Natural killer cell treated with Interleukin-12 subunit alpha and Interleukin-12 subunit beta and Interleukin-15 and Interleukin-18, amount 100 ng/mL, for 72 hours (primary cell): ENCODE measurements around the gene GABRP. TPM values are rescaled to one million over a fixed set of nuclear protein-coding genes. Genes with fewer than 3 reads are reported as not detected.
"Not testable (repeated sequence)": the region's sequence is repeated elsewhere in the genome, so short reads cannot be mapped to it uniquely, and the experiment has no call there.

Source experiments
- ATAC-seq, 2 donors: fragments of 150-1000 bp; cut with Tn5 transposase in 1 of 2; sonication (Bioruptor Pico), chemical (Tn5 transposase) in 1 of 2; 2 replicates each; pipeline ENCODE4 v1.10.0; 2021
- DNase-seq: peaks from one replicate; pipeline ENCODE4 v3.0.0; 2022; ENCODE audit warnings: low spot score
- H3K27ac Mint-ChIP-seq, 2 donors: 1 replicate in 1 of 2; 2 replicates in 1 of 2; pipeline ENCODE4 v1.8.0; 2022; ENCODE audit warnings: mixed read lengths in 2 of 2, mild to moderate bottlenecking in 1 of 2, moderate library complexity in 1 of 2
- H3K27me3 Mint-ChIP-seq, 2 donors: 1 replicate in 1 of 2; 2 replicates in 1 of 2; pipeline ENCODE4 v1.8.0; 2022; ENCODE audit warnings: mixed read lengths in 2 of 2
- H3K36me3 Mint-ChIP-seq: one replicate; pipeline ENCODE4 v1.8.0; 2022; ENCODE audit warnings: mixed read lengths
- H3K4me1 Mint-ChIP-seq, 2 donors: 1 replicate in 1 of 2; 2 replicates in 1 of 2; pipeline ENCODE4 v1.8.0; 2022; ENCODE audit warnings: low read depth in 2 of 2, mixed read lengths in 2 of 2, mild to moderate bottlenecking in 1 of 2
- H3K4me3 Mint-ChIP-seq: one replicate; pipeline ENCODE4 v1.8.0; 2022; ENCODE audit warnings: mixed read lengths
- H3K9me3 Mint-ChIP-seq: 2 replicates; pipeline ENCODE4 v1.8.0; 2022; ENCODE audit warnings: mixed read lengths
- total RNA-seq, 2 donors: library from RNA; stranded (reverse); gene quantifications; one replicate each; pipeline ENCODE4 v1.2.3, GENCODE V29; 2022

GABRP gene
- total RNA-seq, 2 donors from 2014 or later, result not detected

DNA sequence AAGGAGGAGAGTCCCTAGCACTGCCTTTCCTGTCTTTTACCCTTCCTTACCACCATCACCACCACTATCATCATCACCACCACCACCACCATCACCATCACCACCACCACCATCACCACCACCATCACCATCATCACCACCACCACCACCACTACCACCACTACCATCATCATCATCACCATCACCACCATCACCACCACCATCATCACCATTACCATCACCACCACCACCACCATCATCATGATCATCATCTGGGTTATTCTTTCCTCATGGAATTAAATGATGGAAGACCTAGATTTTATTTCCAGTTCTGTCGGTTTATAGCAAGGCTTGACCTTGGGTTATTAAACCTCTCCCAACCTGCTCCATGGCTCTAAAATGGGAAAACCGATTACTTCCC lies 50.5 kb downstream of the GABRP start:
- not testable (repeated sequence) for H3K4me3 Mint-ChIP-seq, ATAC-seq, H3K4me1 Mint-ChIP-seq, DNase-seq, H3K9me3 Mint-ChIP-seq, H3K36me3 Mint-ChIP-seq, H3K27me3 Mint-ChIP-seq
- H3K27ac Mint-ChIP-seq, result peak overlapping the region in 1 of 2 donors; percentile 31

DNA sequence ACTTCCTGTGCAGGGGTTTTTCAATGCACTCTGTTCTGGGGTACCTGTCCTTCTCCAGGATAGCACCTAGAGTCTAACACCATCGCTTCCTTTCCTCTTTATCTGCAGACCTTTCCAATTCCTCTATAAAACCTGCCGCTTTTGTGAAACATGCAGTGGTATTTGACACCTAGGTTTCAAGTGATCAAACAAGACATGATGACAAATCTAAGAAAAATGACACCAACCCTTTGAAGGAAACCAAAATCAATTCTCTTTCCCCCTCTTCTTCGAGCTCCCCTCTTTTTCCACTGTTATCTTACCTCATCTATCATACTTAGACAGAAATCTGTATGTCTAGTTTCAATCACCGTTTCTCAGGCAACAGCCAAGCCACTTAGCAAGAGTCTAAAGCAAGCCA lies 52.7 kb downstream of the GABRP start:
- no peak overlapping the region for H3K27ac Mint-ChIP-seq
- H3K36me3 Mint-ChIP-seq, result peaks cover 6% of the 10 kb centered on the region
- H3K4me3 Mint-ChIP-seq, result no peak overlapping the region
- DNase-seq, result no peak
- H3K27me3 Mint-ChIP-seq, result peaks cover 7% of the 10 kb centered on the region in 2 donors
- H3K4me1 Mint-ChIP-seq, result no peaks in the 10 kb centered on the region
- H3K9me3 Mint-ChIP-seq, result peaks cover 4% of the 10 kb centered on the region
- ATAC-seq, result no peak

DNA sequence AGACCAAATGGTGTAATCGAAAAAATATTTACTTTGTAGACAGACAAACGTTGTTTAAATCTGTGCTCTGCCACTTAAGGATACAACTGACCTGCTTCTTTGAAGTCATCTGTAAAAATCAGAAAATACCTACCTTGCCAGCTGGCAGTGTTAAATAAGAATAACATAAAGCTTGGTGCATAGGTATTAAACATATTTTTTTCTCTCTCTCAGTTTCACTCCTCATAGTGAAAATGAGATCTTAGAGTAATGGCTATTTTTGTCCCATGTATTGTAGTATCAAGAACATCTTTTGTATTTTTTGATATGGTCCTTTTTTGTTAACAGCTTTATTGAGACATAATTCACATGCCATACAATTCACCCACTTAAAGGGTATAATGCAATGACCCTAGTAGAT lies 60.3 kb downstream of the GABRP start:
- DNase-seq, result no peak
- Mint-ChIP-seq H3K4me3 (no peak overlapping the region), H3K4me1 (no peaks in the 10 kb centered on the region), H3K27me3 (peaks cover 10 to 38% of the 10 kb centered on the region in 2 donors), H3K36me3 (no peaks in the 10 kb centered on the region), H3K9me3 (no peaks in the 10 kb centered on the region), H3K27ac (no peak overlapping the region)
- ATAC-seq, result no peak

DNA sequence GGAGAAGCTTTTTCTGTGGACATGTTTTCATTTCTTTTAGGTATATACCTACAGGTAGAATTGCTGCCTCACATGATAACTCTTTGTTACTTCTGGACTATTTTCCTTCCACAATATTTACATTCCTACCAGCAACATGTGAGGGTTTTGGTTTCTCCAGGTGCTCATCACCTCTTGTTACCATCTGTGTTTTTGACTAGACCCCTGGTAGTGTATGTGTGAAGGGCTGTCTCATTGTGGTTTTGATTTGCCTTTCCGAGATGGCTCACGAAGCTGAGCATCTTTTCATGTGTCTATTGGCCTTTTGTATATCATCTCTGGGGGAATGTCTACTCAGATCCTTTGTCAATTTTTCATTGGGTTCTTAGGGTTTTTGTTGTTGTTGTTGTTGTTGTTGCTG lies 61.1 kb downstream of the GABRP start:
- no peaks in the 10 kb centered on the region for H3K36me3 Mint-ChIP-seq
- ATAC-seq (no peak), DNase-seq (no peak)
- no peak overlapping the region for H3K27ac Mint-ChIP-seq
- no peaks in the 10 kb centered on the region for H3K9me3 Mint-ChIP-seq
- peaks cover 10 to 39% of the 10 kb centered on the region in 2 donors for H3K27me3 Mint-ChIP-seq
- no peak overlapping the region for H3K4me3 Mint-ChIP-seq
- no peaks in the 10 kb centered on the region for H3K4me1 Mint-ChIP-seq

DNA sequence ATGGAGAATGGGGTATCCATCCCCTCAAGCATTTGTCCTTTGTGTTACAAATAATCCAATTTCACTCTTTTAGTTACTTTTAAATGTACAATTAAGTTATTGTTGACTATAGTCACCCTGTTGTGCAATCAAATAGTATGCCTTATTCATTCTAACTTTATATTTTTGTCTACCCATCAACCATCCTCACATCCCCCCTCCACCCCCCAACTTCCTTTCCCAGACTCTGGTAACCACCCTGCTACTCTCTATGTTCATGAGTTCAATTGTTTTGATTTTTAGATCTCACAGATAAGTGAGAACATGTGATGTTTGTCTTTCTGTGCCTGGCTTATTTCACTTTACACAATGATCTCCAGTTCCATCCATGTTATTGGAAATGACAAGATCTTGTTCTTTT lies 62.9 kb downstream of the GABRP start:
- Mint-ChIP-seq H3K9me3 (no peaks in the 10 kb centered on the region), H3K36me3 (no peaks in the 10 kb centered on the region), H3K27ac (no peak overlapping the region), H3K4me1 (no peaks in the 10 kb centered on the region), H3K27me3 (peaks cover 13 to 40% of the 10 kb centered on the region in 2 donors), H3K4me3 (no peak overlapping the region)
- DNase-seq (no peak), ATAC-seq (no peak)

DNA sequence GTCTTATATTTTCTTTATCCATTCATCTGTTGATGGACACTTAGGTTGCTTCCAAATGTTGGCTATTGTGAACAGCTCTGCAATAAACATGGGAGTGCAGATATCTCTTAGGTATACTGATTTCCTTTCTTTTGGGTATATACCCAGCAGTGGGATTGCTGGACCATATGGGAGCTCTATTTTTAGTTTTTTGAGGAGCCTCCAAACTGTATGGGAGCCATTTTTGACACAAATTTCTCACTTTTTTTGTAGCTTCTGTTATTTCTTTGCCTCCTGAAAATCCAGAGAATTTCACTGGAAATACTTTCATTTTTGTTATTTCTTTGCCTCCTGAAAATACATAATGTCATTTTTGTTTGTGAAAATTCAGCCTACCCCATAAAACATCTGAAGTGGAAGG lies 63.3 kb downstream of the GABRP start:
- no peaks in the 10 kb centered on the region for H3K36me3 Mint-ChIP-seq
- no peak overlapping the region for H3K27ac Mint-ChIP-seq
- no peak overlapping the region for H3K4me3 Mint-ChIP-seq
- no peak for ATAC-seq
- no peaks in the 10 kb centered on the region for H3K9me3 Mint-ChIP-seq
- peaks cover 13 to 44% of the 10 kb centered on the region in 2 donors for H3K27me3 Mint-ChIP-seq
- DNase-seq, result no peak
- H3K4me1 Mint-ChIP-seq, result no peaks in the 10 kb centered on the region

DNA sequence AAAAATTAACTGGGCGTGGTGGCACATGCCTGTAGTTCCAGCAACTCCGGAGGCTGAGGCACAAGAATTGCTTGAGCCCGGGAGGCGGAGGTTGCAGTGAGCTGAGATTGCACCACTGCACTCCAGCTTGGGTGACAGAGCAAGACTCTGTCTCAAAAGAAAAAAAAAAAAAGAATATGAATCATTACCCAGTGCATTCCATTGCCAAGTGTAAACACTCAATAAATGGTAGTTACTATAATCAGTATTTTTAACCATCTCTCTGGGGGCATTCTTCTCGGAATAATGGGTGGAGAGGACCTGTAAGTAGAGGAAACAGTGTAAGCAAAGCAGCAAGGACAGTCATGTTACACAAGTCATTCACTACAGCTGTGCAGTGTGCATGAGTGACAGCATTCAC lies 64.5 kb downstream of the GABRP start:
- peaks cover 16 to 49% of the 10 kb centered on the region in 2 donors for H3K27me3 Mint-ChIP-seq
- no peak overlapping the region for H3K27ac Mint-ChIP-seq
- H3K4me3 Mint-ChIP-seq, result no peak overlapping the region
- ATAC-seq, result no peak
- H3K36me3 Mint-ChIP-seq, result no peaks in the 10 kb centered on the region
- no peak for DNase-seq
- H3K9me3 Mint-ChIP-seq, result no peaks in the 10 kb centered on the region
- H3K4me1 Mint-ChIP-seq, result no peaks in the 10 kb centered on the region

DNA sequence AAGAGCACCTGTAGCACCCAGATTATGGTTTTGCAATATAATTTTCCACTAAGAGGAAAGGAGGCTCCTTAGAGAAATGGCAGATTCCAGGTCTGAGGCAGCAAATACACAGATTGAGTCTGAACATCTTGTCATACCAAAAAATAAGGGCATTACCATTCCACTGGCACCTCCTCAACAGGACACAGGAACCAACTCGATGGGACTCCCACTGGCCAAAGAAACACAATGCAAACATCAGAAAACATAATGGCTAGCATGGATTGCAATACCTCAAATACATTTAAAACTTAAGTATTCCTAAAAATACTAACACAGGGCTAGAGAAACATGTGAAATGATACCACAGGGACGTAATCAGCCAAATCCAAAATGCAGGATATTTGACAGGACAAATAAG lies 65.8 kb downstream of the GABRP start:
- Mint-ChIP-seq H3K4me1 (no peaks in the 10 kb centered on the region), H3K9me3 (no peaks in the 10 kb centered on the region), H3K4me3 (no peak overlapping the region), H3K27me3 (peaks cover 18 to 44% of the 10 kb centered on the region in 2 donors), H3K27ac (no peak overlapping the region), H3K36me3 (no peaks in the 10 kb centered on the region)
- ATAC-seq, result no peak
- no peak for DNase-seq

DNA sequence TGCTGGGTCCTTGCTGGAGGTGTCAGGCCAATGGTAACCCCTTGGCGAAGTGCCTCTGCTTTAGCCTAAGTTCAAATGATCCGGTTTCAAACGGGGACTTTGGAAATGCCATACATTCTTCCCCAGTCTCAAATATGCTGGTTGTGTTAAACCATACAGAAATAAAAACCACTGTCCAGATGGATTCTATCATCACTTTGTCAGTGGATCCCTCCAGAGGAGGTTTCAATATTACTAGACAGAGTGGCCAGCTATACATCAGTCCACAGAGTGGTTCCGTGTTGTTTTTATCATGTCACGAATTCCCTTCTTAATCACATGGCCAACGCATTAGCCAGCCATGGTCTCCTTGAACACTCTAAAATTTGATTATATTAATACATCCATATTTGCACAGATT lies 71.0 kb downstream of the GABRP start:
- DNase-seq, result no peak
- H3K27ac Mint-ChIP-seq, result no peak overlapping the region
- H3K36me3 Mint-ChIP-seq, result peaks cover 11% of the 10 kb centered on the region
- peaks cover 13 to 19% of the 10 kb centered on the region in 2 donors for H3K27me3 Mint-ChIP-seq
- H3K9me3 Mint-ChIP-seq, result no peaks in the 10 kb centered on the region
- no peaks in the 10 kb centered on the region for H3K4me1 Mint-ChIP-seq
- H3K4me3 Mint-ChIP-seq, result no peak overlapping the region
- no peak for ATAC-seq

DNA sequence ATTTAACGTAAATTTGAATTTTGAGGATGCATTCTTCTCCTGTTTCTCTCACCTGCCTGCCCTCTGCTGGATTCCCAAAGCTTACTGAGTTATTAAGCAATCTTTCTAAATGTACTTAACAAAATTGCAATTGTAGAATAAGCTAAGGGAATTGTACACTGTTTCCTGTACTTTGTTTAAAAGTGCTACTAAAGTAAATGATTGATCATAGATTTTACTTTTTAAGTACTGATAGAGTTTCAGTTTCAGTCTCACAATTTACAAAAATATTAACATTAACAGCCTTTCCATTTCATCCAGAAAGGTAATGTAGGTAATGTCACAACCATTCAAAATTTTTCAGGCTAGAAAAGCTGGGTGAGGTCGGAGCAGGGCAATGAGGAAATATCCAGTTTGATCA lies 73.5 kb downstream of the GABRP start:
- H3K9me3 Mint-ChIP-seq, result peaks cover 7% of the 10 kb centered on the region
- H3K27ac Mint-ChIP-seq, result no peak overlapping the region

DNA sequence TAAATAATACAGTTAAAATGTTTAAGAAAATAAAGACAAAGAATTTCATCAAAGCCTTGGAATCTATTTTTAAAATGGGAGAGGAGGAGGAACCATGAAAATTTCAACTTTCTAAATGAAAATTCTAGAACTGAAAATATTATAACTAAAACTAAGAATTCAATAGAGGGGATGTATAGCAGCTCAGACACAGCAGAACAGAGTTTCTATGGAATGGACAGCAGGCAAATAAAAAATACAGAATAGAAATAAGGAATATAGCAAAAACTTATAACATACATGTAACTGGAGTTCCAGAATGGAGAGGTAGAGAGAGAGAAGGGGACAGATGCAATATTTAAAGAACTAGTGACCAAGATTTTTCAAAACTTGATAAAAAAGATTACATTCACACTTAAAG lies 76.9 kb downstream of the GABRP start:
- H3K36me3 Mint-ChIP-seq, result peaks cover 26% of the 10 kb centered on the region
- DNase-seq (no peak), ATAC-seq (no peak)
- H3K4me1 Mint-ChIP-seq, result peaks cover 13 to 15% of the 10 kb centered on the region in 2 donors
- peaks cover 7% of the 10 kb centered on the region for H3K9me3 Mint-ChIP-seq
- H3K27me3 Mint-ChIP-seq, result peaks cover 7 to 20% of the 10 kb centered on the region in 2 donors
- H3K27ac Mint-ChIP-seq, result no peak overlapping the region
- H3K4me3 Mint-ChIP-seq, result peak overlapping the region; percentile 75

More for the DNA sequence above, 73.5 kb downstream of the GABRP start:
- Mint-ChIP-seq H3K36me3 (peaks cover 26% of the 10 kb centered on the region), H3K27me3 (peaks cover 8 to 23% of the 10 kb centered on the region in 2 donors), H3K4me3 (no peak overlapping the region), H3K4me1 (peaks cover 6 to 7% of the 10 kb centered on the region in 2 donors)
- ATAC-seq (no peak), DNase-seq (no peak)

DNA sequence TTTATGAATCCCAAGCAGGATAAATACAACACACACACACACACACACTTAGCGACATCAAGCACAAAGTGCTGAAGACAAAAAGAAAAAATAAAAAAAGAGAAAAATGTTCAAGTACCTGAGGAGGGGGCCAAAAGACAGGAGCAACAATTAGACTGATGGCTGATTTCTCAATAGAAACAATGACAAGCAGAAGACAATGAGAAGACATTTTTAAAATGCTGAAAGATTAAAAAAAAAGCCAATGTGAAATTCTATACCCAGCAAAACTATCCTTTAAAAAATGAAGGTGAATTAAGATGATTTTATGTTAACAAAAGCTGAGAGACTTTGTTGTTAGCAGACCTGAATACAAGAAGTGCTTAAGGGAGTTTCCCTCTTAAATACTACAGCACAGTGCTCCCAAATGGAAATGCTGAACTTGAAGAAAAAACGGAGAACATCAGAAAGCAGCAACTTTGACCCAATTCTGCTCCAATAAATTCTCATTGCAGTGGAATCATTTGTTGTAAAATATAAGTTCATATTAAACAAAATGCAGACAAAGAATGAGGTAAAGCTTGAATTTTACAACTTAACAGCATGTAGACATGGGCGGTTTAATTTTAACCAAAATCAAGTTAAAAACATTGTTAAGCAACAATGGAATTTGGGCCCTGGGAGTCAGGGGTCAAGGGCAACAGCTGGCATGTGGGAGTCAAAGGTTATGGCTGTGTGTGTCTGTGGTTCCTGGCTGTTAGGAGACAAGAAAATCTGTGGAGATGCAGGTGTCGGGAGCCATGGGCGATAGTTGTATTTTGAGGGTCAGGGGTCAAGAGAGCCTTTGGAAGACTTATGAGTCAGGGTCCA lies 77.5 kb downstream of the GABRP start:
- peaks cover 7% of the 10 kb centered on the region for H3K9me3 Mint-ChIP-seq
- H3K27me3 Mint-ChIP-seq, result peaks cover 7 to 20% of the 10 kb centered on the region in 2 donors
- peak overlapping the region; percentile 10 to 74 for H3K27ac Mint-ChIP-seq
- ATAC-seq (no peak), DNase-seq (no peak)
- peaks cover 13 to 15% of the 10 kb centered on the region in 2 donors for H3K4me1 Mint-ChIP-seq
- peaks cover 26% of the 10 kb centered on the region for H3K36me3 Mint-ChIP-seq
- H3K4me3 Mint-ChIP-seq, result peak overlapping the region; percentile 75

DNA sequence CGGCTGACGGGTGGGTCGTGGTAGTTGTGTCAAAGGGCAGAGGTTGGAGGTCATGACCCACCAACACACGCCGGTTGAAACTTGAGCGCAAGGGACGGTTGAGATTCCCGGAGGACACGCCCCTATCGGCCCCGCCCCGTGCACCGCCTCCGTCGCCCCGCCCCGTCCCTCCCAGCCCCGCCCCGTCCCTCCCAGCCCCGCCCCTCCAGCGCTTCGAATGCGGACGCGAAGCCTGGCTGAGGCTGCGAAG lies 78.1 kb downstream of the GABRP start:
- Mint-ChIP-seq H3K4me1 (peaks cover 13 to 15% of the 10 kb centered on the region in 2 donors), H3K9me3 (peaks cover 7% of the 10 kb centered on the region), H3K4me3 (peak overlapping the region; percentile 75), H3K36me3 (peaks cover 26% of the 10 kb centered on the region), H3K27me3 (peaks cover 7 to 20% of the 10 kb centered on the region in 2 donors), H3K27ac (peak overlapping the region; percentile 10 to 74)
- ATAC-seq, result no peak
- DNase-seq, result no peak

DNA sequence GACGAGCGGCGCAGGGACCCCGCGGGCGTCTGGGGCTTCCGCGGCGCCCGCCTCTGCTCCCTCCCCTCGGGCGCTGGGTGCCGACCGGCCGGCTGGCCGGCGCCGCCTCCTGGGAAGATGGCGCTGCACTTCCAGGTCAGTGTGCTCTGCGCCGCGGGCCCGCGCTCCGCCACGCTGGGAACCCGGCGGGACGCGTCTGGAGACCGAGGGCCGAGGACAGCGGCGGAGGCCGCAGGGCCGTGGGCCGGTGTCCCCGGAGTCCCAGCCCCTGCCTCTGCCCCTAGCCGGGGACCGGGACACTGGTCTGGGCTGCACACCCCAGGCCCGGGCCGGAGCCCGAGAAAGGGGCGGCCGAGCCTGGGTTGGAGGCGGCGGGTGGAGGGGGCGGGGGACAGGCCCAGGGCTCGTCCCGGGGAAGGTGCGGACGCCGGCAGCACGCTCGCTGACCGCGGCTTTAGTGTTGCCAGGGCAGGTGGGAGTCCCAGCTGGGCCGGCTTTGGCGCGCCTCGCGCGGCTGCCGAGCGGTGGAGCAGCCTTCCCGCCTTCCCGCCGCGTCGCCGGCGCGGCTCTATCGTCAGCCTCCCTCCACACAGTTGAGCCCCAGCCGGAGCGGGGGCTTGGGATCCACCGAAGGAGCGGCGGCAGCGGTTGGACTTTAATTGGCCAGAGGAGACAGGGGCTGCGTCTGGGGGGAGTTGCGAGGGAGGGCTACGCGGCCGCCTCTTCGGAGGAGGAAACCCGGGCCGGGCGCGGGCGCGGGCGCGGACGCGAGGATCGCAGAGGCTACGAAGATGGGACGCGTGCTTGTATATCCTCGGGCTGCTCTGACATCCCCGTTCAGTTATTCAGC lies 78.6 kb downstream of the GABRP start, which contains the start of gene RANBP17:
RANBP17 (plus strand) TSS at position 102 of the 850 bp plus-strand sequence.
- peaks cover 6 to 20% of the 10 kb centered on the region in 2 donors for H3K27me3 Mint-ChIP-seq
- peak within 1 kb of the TSS; percentile 10 to 74 for H3K27ac Mint-ChIP-seq
- H3K4me3 Mint-ChIP-seq, result peak within 1 kb of the TSS; percentile 75

More for the DNA sequence above, 78.6 kb downstream of the GABRP start, which contains the start of gene RANBP17:
- ATAC-seq (peak; percentile 90 to 96), DNase-seq (peak; percentile 81)
- peaks cover 7% of the 10 kb centered on the region for H3K9me3 Mint-ChIP-seq
- H3K4me1 Mint-ChIP-seq, result peaks cover 13 to 15% of the 10 kb centered on the region in 2 donors
- peaks cover 26% of the 10 kb centered on the region for H3K36me3 Mint-ChIP-seq
